Activated B cell treated with CpG ODN at 0.5 μM for 24 hours (primary cell): ENCODE results near the gene STEEP1. TPM values are rescaled to one million over a fixed set of nuclear protein-coding genes. Genes with fewer than 3 reads are reported as not detected.
A peak's percentile ranks its signal among the peaks of the same experiment; 100 is the strongest.

Source experiments
- ATAC-seq: fragments of 200-7000 bp; cut with Tn5 transposase; one replicate; pipeline ENCODE4 v1.10.0; 2021; ENCODE audit warnings: low read depth, mild to moderate bottlenecking, moderate library complexity
- CTCF ChIA-PET: fragments of 350-600 bp; sonication (Branson Sonifier 250); formaldehyde crosslinking; loops from one replicate; lab custom pipeline; 2021; ENCODE audit warnings: antibody characterized with exemption; lab: Charles Lee
- POLR2A ChIA-PET: fragments of 350-600 bp; sonication (Branson Sonifier 250); formaldehyde crosslinking; loops from one replicate; lab custom pipeline; 2021; ENCODE audit warnings: antibody characterized with exemption; lab: Charles Lee
- DNase-seq: peaks from one replicate; pipeline ENCODE4 v3.0.0; 2022
- H3K27ac Mint-ChIP-seq: one replicate; pipeline ENCODE4 v1.8.0; 2020; ENCODE audit warnings: mixed read lengths
- H3K27me3 Mint-ChIP-seq: one replicate; pipeline ENCODE4 v1.8.0; 2021; ENCODE audit warnings: mixed read lengths
- H3K36me3 Mint-ChIP-seq: one replicate; pipeline ENCODE4 v1.8.0; 2021; ENCODE audit warnings: low read depth, mixed read lengths
- H3K4me1 Mint-ChIP-seq: one replicate; pipeline ENCODE4 v1.8.0; 2021; ENCODE audit warnings: mixed read lengths
- H3K4me3 Mint-ChIP-seq: one replicate; pipeline ENCODE4 v1.8.0; 2020; ENCODE audit warnings: mild to moderate bottlenecking, mixed read lengths
- H3K9me3 Mint-ChIP-seq: one replicate; pipeline ENCODE4 v1.8.0; 2020; ENCODE audit warnings: mixed read lengths
- intact Hi-C: fragments of 100-400 bp; cut with micrococcal nuclease; formaldehyde crosslinking; loops from one replicate; pipeline ENCODE4 v1.15.1; 2024
- total RNA-seq: library from RNA; stranded (reverse); gene quantifications from 2 replicates; pipeline ENCODE4 v1.2.3, GENCODE V29; 2022
- TF ChIP-seq, protein P1 (sequence below): fragments of 200-600 bp; IDR thresholded peaks from one replicate; pipeline ENCODE4 v1.8.0; 2022; ENCODE audit warnings: antibody characterized with exemption, mild to moderate bottlenecking

STEEP1 gene
- 27.5 and 32.0 TPM in 2 replicates for total RNA-seq

DNA sequence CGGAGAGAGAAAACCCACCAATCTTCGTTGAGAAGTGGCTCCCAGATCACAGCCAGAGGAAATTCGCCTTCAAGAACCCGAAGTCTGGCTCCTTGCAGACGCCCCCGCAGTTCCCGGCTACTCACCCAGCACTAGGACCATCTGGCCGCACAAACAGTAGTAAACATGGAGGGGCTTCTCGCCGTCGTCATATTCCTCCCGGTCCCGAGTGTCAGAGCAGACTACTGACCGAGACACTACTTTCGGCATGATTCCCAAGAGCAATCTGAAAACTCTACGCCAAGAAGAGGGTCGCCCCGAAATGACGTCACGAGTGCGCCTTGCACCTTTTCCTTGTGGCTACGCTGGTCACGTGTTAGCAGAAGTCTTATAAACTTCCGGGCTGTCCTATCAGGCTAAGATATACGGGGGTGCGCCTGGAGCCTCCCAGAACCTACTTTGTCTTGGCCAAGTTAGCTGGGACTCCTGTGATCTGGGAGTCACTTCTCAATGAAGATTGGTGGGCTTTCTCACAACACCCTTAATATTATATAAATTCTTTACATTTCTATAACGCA is at the start of gene STEEP1:
TSS of gene STEEP1 (minus strand) at position 303 of the 557 bp plus-strand sequence. CDS start at position 249, 54 bp downstream.
- Mint-ChIP-seq H3K4me3 (peak within 1 kb of the TSS; percentile 96), H3K36me3 (peaks cover 13% of the 10 kb centered on the region), H3K27ac (peak within 1 kb of the TSS; percentile 90), H3K4me1 (peaks cover 19% of the 10 kb centered on the region), H3K27me3 (no peaks in the 10 kb centered on the region), H3K9me3 (no peaks in the 10 kb centered on the region)
- peak; percentile 66 for DNase-seq
- intact Hi-C loops, result loop anchor here (1.0 to 2.0 kb wide), 3 partner anchors 9 to 16 kb away; partner anchors contain the start of gene UBE2A
- peak; percentile 91 for ATAC-seq
- POLR2A ChIA-PET, result interaction anchor here (0.6 to 1.5 kb wide), 6 partner anchors 9 to 226 kb away, joined by 3 to 16 read pairs (median 3); partner anchors contain the start of genes RPL39 and UBE2A
- CTCF ChIA-PET, result no interaction called here
- TF ChIP-seq, protein P1, sequence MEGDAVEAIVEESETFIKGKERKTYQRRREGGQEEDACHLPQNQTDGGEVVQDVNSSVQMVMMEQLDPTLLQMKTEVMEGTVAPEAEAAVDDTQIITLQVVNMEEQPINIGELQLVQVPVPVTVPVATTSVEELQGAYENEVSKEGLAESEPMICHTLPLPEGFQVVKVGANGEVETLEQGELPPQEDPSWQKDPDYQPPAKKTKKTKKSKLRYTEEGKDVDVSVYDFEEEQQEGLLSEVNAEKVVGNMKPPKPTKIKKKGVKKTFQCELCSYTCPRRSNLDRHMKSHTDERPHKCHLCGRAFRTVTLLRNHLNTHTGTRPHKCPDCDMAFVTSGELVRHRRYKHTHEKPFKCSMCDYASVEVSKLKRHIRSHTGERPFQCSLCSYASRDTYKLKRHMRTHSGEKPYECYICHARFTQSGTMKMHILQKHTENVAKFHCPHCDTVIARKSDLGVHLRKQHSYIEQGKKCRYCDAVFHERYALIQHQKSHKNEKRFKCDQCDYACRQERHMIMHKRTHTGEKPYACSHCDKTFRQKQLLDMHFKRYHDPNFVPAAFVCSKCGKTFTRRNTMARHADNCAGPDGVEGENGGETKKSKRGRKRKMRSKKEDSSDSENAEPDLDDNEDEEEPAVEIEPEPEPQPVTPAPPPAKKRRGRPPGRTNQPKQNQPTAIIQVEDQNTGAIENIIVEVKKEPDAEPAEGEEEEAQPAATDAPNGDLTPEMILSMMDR, result no peak

- TF ChIP-seq, protein P1, result no peak
- intact Hi-C loops, result no loop called here
- CTCF ChIA-PET, result no interaction called here
- ATAC-seq (no peak), DNase-seq (no peak)
- H3K9me3 Mint-ChIP-seq, result no peaks in the 10 kb centered on the region
- peaks cover 66% of the 10 kb centered on the region for H3K4me1 Mint-ChIP-seq
- H3K27me3 Mint-ChIP-seq, result no peaks in the 10 kb centered on the region
- H3K4me3 Mint-ChIP-seq, result no peak overlapping the region
- POLR2A ChIA-PET, result interaction anchor here (0.6 to 5.9 kb wide), 2 partner anchors 9 to 137 kb away, joined by 4 to 56 read pairs; partner anchors contain the start of gene NKRF
- H3K36me3 Mint-ChIP-seq, result peaks cover 3% of the 10 kb centered on the region
- no peak overlapping the region for H3K27ac Mint-ChIP-seq
These were observed 49.6 kb upstream of the STEEP1 start for GRCh38 chrX:119614776-119615175.

DNA sequence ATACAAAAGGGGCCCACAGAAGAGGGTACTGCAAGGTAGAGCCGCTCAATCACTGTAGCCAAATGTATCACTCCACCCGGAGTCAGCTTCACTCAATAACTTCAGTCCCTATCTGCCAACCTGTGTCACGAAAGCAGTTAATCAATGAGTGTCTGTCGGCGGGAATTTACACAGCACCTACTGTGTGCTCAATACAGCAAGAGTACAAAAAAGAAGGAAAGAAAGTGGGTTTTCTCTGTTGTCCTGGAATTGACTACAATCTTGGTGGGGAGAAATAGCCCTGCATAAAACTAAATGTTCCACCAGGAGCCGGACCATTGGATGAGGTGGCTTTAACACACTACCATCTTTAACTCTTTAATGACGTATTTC is 41.8 kb upstream of the STEEP1 start:
- peak overlapping the region; percentile 91 for H3K4me3 Mint-ChIP-seq

GRCh38 chrX:119606280-119607017 is 41.2 kb upstream of the STEEP1 start, which contains the start of gene NKRF:
Gene NKRF (minus strand): TSS chrX:119606424.
- TF ChIP-seq, protein P1, result no peak
- peak within 1 kb of the TSS; percentile 94 for H3K27ac Mint-ChIP-seq
- H3K36me3 Mint-ChIP-seq, result peaks cover 17% of the 10 kb centered on the region
- H3K4me3 Mint-ChIP-seq, result peak within 1 kb of the TSS; percentile 91
- peaks cover 43% of the 10 kb centered on the region for H3K4me1 Mint-ChIP-seq
- peak; percentile 73 for ATAC-seq
- ChIA-PET CTCF (interaction anchor here (1.3 to 1.6 kb wide), 2 partner anchors 27 to 123 kb away, joined by 3 to 6 read pairs; no protein-coding TSS in a partner anchor), POLR2A (interaction anchor here (0.6 to 4.3 kb wide), 25 partner anchors 11 to 264 kb away, joined by 3 to 56 read pairs (median 5); partner anchors contain the start of genes RPL39, SEPTIN6, SOWAHD and UBE2A)
- intact Hi-C loops, result loop anchor here (1.0 to 5.0 kb wide), 6 partner anchors 12 to 266 kb away; partner anchors contain the start of genes NDUFA1, RNF113A, SEPTIN6 and UBE2A
- no peaks in the 10 kb centered on the region for H3K27me3 Mint-ChIP-seq
- DNase-seq, result peak; percentile 72
- no peaks in the 10 kb centered on the region for H3K9me3 Mint-ChIP-seq

More for the DNA sequence above, 41.8 kb upstream of the STEEP1 start:
- peak overlapping the region; percentile 94 for H3K27ac Mint-ChIP-seq
- H3K9me3 Mint-ChIP-seq, result no peaks in the 10 kb centered on the region
- ATAC-seq (no peak), DNase-seq (no peak)
- peaks cover 14% of the 10 kb centered on the region for H3K36me3 Mint-ChIP-seq
- H3K4me1 Mint-ChIP-seq, result peaks cover 39% of the 10 kb centered on the region
- POLR2A ChIA-PET, result interaction anchor here (0.6 to 4.3 kb wide), 15 partner anchors 11 to 263 kb away, joined by 3 to 56 read pairs (median 13); partner anchors contain the start of genes RPL39, SEPTIN6, UBE2A and UPF3B
- TF ChIP-seq, protein P1, result no peak
- CTCF ChIA-PET, result interaction anchor here (1.3 to 1.6 kb wide), 2 partner anchors 27 to 123 kb away, joined by 3 to 6 read pairs; no protein-coding TSS in a partner anchor
- intact Hi-C loops, result loop anchor here (2.0 to 5.0 kb wide), 3 partner anchors 40 to 265 kb away; partner anchors contain the start of genes NDUFA1, RNF113A and SEPTIN6
- H3K27me3 Mint-ChIP-seq, result no peaks in the 10 kb centered on the region
